Trophoblast cell (in vitro differentiated cells and primary cell): ENCODE measurements around the gene CCDC82. TPM values are rescaled to one million over a fixed set of nuclear protein-coding genes. Genes with fewer than 3 reads are reported as not detected.
"Not testable (repeated sequence)": the region's sequence is repeated elsewhere in the genome, so short reads cannot be mapped to it uniquely, and the experiment has no call there.

Experiments used
- DNase-seq, 2 donors: peaks; one replicate each; pipeline ENCODE4 v3.0.0-alpha.2; 2016
- H2AFZ ChIP-seq: 2 replicates; pipeline ENCODE4 v1.6.1; 2013; ENCODE audit warnings: low read length, moderate library complexity, mild to moderate bottlenecking; ENCODE audit not compliant: insufficient read depth, poor library complexity
- H2AK5ac ChIP-seq: 2 replicates; pipeline ENCODE4 v1.6.1; 2013; ENCODE audit warnings: mild to moderate bottlenecking, low read length
- H2BK120ac ChIP-seq: 2 replicates; pipeline ENCODE4 v1.6.1; 2013; ENCODE audit warnings: low read length, mild to moderate bottlenecking, moderate library complexity; ENCODE audit not compliant: insufficient read depth, poor library complexity
- H2BK12ac ChIP-seq: 2 replicates; pipeline ENCODE4 v1.6.1; 2013; ENCODE audit warnings: mild to moderate bottlenecking, low read length, moderate library complexity
- H2BK5ac ChIP-seq: 2 replicates; pipeline ENCODE4 v1.6.1; 2013; ENCODE audit warnings: low read length, low read depth, moderate library complexity, mild to moderate bottlenecking; ENCODE audit not compliant: poor library complexity
- H3K14ac ChIP-seq: 2 replicates; pipeline ENCODE4 v1.6.1; 2013; ENCODE audit warnings: mild to moderate bottlenecking, low read length
- H3K18ac ChIP-seq: 2 replicates; pipeline ENCODE4 v1.6.1; 2013; ENCODE audit warnings: mild to moderate bottlenecking, low read length
- H3K23ac ChIP-seq: 2 replicates; pipeline ENCODE4 v1.6.1; 2013; ENCODE audit warnings: low read length
- H3K27ac ChIP-seq: 2 replicates; pipeline ENCODE4 v1.5.1; 2013; ENCODE audit warnings: low read depth, mild to moderate bottlenecking, inconsistent platforms, low read length, moderate library complexity
- H3K27me3 ChIP-seq: 2 replicates; pipeline ENCODE4 v1.6.1; 2013; ENCODE audit warnings: inconsistent platforms, mild to moderate bottlenecking, low read length, moderate library complexity; ENCODE audit not compliant: insufficient read depth
- H3K36me3 ChIP-seq, 2 experiments: 1 replicate in 1 of 2; 2 replicates in 1 of 2; pipeline ENCODE4 v1.6.1; 2013; ENCODE audit warnings: low read length in 2 of 2, mild to moderate bottlenecking in 2 of 2, moderate library complexity in 1 of 2; ENCODE audit not compliant: insufficient read depth in 2 of 2, control insufficient read depth in 1 of 2
- H3K4ac ChIP-seq: 2 replicates; pipeline ENCODE4 v1.6.1; 2013; ENCODE audit warnings: low read depth, mild to moderate bottlenecking, low read length, moderate library complexity
- H3K4me1 ChIP-seq, 2 experiments: 1 replicate in 1 of 2; 2 replicates in 1 of 2; pipeline ENCODE4 v1.6.1; 2013; ENCODE audit warnings: low read length in 2 of 2, mild to moderate bottlenecking in 2 of 2, moderate library complexity in 1 of 2; ENCODE audit not compliant: insufficient read depth in 2 of 2, control insufficient read depth in 1 of 2
- H3K4me2 ChIP-seq: 2 replicates; pipeline ENCODE4 v1.6.1; 2013; ENCODE audit warnings: inconsistent platforms, mild to moderate bottlenecking, low read length, moderate library complexity
- H3K4me3 ChIP-seq: 2 replicates; pipeline ENCODE4 v1.5.1; 2013; ENCODE audit warnings: mild to moderate bottlenecking, low read depth, low read length, inconsistent platforms
- H3K79me1 ChIP-seq: one replicate; pipeline ENCODE4 v1.6.1; 2013; ENCODE audit warnings: low read length
- H3K79me2 ChIP-seq: 2 replicates; pipeline ENCODE4 v1.6.1; 2013; ENCODE audit warnings: low read length, mild to moderate bottlenecking; ENCODE audit not compliant: control insufficient read depth, insufficient read depth, poor library complexity
- H3K9ac ChIP-seq: 2 replicates; pipeline ENCODE4 v1.6.1; 2013; ENCODE audit warnings: mild to moderate bottlenecking, low read length
- H3K9me3 ChIP-seq: 2 replicates; pipeline ENCODE4 v1.6.1; 2013; ENCODE audit warnings: low read depth, mild to moderate bottlenecking, control low read depth, inconsistent platforms, low read length; ENCODE audit not compliant: insufficient read depth
- H4K12ac ChIP-seq: 2 replicates; pipeline ENCODE4 v1.6.1; 2013; ENCODE audit warnings: low read depth, mild to moderate bottlenecking, low read length, moderate library complexity
- H4K8ac ChIP-seq: 2 replicates; pipeline ENCODE4 v1.6.1; 2013; ENCODE audit warnings: low read depth, mild to moderate bottlenecking, low read length, moderate library complexity
- H4K91ac ChIP-seq: one replicate; pipeline ENCODE4 v1.6.1; 2013; ENCODE audit warnings: low read depth, mild to moderate bottlenecking, low read length, moderate library complexity
- WGBS: extraction: QIAGEN DNeasy Blood & Tissue Kit; methylation state at CpG from one replicate; pipeline ENCODE4 v1.1.7; 2013; ENCODE audit warnings: missing lambda C conversion rate; ENCODE audit not compliant: insufficient read length, insufficient coverage; ENCODE audit errors: extremely low coverage; 5-methylcytosine and 5-hydroxymethylcytosine counted together
- polyA plus RNA-seq: library from polyadenylated mRNA; stranded (reverse); fragments of 200-250 nt; gene quantifications from 2 replicates; pipeline ENCODE4 v1.2.3, GENCODE V29; 2013

CCDC82 gene
- polyA plus RNA-seq = 36.3 and 37.3 TPM in 2 replicates

DNA sequence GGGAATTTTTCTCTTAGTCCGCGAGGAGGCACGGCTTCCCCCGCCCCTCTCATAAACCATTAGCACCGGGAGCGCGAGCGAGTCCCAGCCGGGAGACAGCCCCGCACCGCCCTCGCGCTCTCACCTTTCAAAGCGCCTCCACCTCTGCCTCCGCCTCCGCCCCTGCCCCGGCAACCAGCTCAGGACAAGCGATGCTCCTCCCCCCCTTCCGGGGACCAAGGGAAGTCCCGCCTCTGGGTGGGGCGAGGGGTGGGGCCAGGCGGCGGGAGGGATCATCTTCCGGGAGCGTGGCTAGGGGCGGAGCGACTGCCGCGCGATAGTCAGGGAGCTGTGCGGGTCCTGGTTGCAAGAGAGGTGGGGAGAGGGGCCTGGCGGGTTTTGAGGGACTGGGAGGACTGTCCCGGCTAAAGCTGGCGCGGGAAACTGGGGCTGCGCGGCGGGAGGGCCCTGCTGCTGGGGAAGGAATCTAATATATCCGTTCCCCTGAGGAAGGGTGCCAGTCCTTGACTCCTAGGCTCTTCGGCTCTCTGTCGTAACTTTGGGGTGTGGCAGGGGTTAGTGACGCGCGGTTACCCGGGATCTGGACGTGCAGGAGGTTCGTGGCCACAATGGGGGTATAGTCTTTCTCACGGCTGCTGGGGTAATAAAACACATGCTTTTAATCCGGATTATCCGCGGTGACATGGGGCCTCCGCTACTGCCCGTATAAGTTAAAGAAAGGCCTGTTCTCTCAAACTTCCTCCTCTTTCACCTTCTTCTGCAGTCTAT is at the start of gene CCDC82, which contains the start of gene JRKL:
CCDC82 (minus strand) TSS at position 193 of the 768 bp plus-strand sequence. CDS start 5,165 bp downstream, outside the sequence.
JRKL (plus strand) TSS at position 294 of the 768 bp plus-strand sequence. CDS start 637 bp downstream, outside the sequence.
- peak within 1 kb of the TSS; percentile 95 for H4K8ac ChIP-seq
- H3K36me3 ChIP-seq = peaks cover 0 to 2% of the 10 kb centered on the region in 2 experiments
- H4K12ac ChIP-seq = peak within 1 kb of the TSS; percentile 61
- H2BK12ac ChIP-seq = peak within 1 kb of the TSS; percentile 66
- peak within 1 kb of the TSS; percentile 91 for H3K18ac ChIP-seq
- H3K4me1 ChIP-seq = peaks cover 0 to 3% of the 10 kb centered on the region in 2 experiments
- H3K23ac ChIP-seq = no peak within 1 kb of the TSS
- peak within 1 kb of the TSS; percentile 90 for H4K91ac ChIP-seq
- H3K27ac ChIP-seq = peak within 1 kb of the TSS; percentile 68
- peak within 1 kb of the TSS; percentile 84 for H2BK120ac ChIP-seq
- H2BK5ac ChIP-seq = peak within 1 kb of the TSS; percentile 85
- H3K79me1 ChIP-seq = peaks cover 11% of the 10 kb centered on the region
- WGBS = no CpG with 5 or more reads among the region's 53 CpGs
- peak within 1 kb of the TSS; percentile 68 for H3K4ac ChIP-seq
- no peaks in the 10 kb centered on the region for H3K9me3 ChIP-seq
- H3K4me2 ChIP-seq = peak within 1 kb of the TSS; percentile 67
- peak within 1 kb of the TSS; percentile 70 for H2AK5ac ChIP-seq
- peak; percentile 96 to 98 for DNase-seq
- H2AFZ ChIP-seq = peak within 1 kb of the TSS; percentile 92
- peak within 1 kb of the TSS; percentile 83 for H3K14ac ChIP-seq
- peak within 1 kb of the TSS; percentile 89 for H3K4me3 ChIP-seq
- peak within 1 kb of the TSS; percentile 91 for H3K9ac ChIP-seq
- peaks cover 9% of the 10 kb centered on the region for H3K79me2 ChIP-seq
- no peaks in the 10 kb centered on the region for H3K27me3 ChIP-seq

DNA sequence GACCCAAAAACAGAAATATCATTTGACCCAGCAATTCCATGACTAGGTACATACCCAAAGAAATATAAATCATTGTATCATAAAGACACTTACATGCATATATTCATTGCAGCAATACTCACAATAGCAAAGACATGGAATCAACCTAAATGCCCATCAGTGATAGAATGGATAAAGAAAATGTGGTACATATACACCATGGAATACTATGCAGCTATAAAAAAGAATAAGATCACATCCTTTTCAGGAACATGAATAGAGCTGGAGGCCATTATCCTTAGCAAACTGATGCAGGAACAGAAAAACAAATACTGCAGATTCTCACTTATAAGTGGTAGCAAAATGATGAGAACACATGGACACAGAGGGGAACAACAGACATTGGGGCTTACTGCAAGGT is 42.9 kb upstream of the CCDC82 start:
- H3K4me3 ChIP-seq, H3K23ac ChIP-seq, H2BK120ac ChIP-seq, H2AK5ac ChIP-seq, H2BK5ac ChIP-seq, H4K8ac ChIP-seq, H2AFZ ChIP-seq, H4K12ac ChIP-seq, H3K27me3 ChIP-seq, H3K14ac ChIP-seq, H3K4ac ChIP-seq, H3K36me3 ChIP-seq, H2BK12ac ChIP-seq, H3K9me3 ChIP-seq, H3K79me1 ChIP-seq, DNase-seq, H3K27ac ChIP-seq, H3K18ac ChIP-seq, H3K4me1 ChIP-seq, H3K79me2 ChIP-seq, H3K4me2 ChIP-seq, H3K9ac ChIP-seq, H4K91ac ChIP-seq: not testable (repeated sequence)

DNA sequence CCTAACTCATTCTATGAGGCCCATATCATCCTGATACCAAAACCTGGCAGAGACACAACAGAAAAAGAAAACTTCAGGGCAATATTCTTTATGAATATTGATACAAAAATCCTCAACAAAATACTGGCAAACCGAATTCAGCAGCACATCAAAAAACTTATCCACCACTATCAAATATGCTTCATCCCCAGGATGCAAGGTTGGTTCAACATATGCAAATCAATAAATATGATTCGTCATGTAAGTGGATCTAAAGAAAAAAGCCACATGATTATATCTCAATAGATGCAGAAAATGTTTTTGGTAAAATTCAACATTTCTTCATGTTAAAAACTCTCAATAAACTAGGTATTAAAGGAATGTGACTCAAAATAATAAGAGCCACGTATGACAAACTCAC is 41.0 kb upstream of the CCDC82 start:
- Histone ChIP-seq H3K18ac (no peak overlapping the region), H3K79me1 (no peaks in the 10 kb centered on the region), H2BK5ac (no peak overlapping the region), H2BK12ac (no peak overlapping the region), H3K9ac (no peak overlapping the region), H2AK5ac (no peak overlapping the region), H3K9me3 (no peaks in the 10 kb centered on the region), H3K4me3 (no peak overlapping the region), H2AFZ (no peak overlapping the region), H3K27me3 (no peaks in the 10 kb centered on the region), H3K4me1 (no peaks in the 10 kb centered on the region), H3K79me2 (no peaks in the 10 kb centered on the region), H3K4ac (no peak overlapping the region), H4K12ac (no peak overlapping the region), H3K14ac (no peak overlapping the region), H2BK120ac (no peak overlapping the region), H3K27ac (no peak overlapping the region), H3K36me3 (no peaks in the 10 kb centered on the region), H4K91ac (no peak overlapping the region), H3K23ac (no peak overlapping the region), H3K4me2 (no peak overlapping the region), H4K8ac (no peak overlapping the region)
- WGBS = no CpG with 5 or more reads among the region's 3 CpGs
- no peak for DNase-seq

DNA sequence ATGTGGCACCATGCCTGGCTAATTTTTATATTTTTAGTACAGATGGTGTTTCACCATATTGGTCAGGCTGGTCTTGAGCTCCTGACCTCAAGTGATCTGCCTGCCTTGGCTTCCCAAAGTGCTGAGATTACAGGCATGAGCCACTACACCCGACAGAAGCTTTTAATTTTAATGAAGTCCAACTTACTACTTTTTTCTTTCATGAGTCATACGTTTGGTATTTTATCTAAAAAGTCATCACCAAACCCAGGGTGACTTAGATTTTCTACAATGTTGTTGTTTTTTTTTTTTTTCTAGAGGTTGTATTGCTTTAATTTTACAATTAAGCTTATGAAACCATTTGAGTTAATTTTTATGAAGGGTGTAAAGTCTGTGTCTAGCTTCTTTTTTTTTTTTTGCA is 35.0 kb upstream of the CCDC82 start:
- H3K27me3 ChIP-seq = no peaks in the 10 kb centered on the region
- no peak overlapping the region for H3K27ac ChIP-seq
- no peak overlapping the region for H3K14ac ChIP-seq
- H2BK5ac ChIP-seq = no peak overlapping the region
- H3K4me1 ChIP-seq = no peaks in the 10 kb centered on the region
- no peak overlapping the region for H4K91ac ChIP-seq
- no peak overlapping the region for H3K4ac ChIP-seq
- no peak overlapping the region for H4K8ac ChIP-seq
- no peak overlapping the region for H3K9ac ChIP-seq
- WGBS = no CpG with 5 or more reads among the region's 2 CpGs
- H3K4me2 ChIP-seq = no peak overlapping the region
- DNase-seq = peak in 1 of 2 donors; percentile 11
- no peak overlapping the region for H2AK5ac ChIP-seq
- H3K9me3 ChIP-seq = no peaks in the 10 kb centered on the region
- no peaks in the 10 kb centered on the region for H3K79me1 ChIP-seq
- H2AFZ ChIP-seq = no peak overlapping the region
- H2BK120ac ChIP-seq = no peak overlapping the region
- no peak overlapping the region for H3K23ac ChIP-seq
- H3K18ac ChIP-seq = no peak overlapping the region
- no peaks in the 10 kb centered on the region for H3K79me2 ChIP-seq
- H3K36me3 ChIP-seq = no peaks in the 10 kb centered on the region
- H2BK12ac ChIP-seq = no peak overlapping the region
- no peak overlapping the region for H4K12ac ChIP-seq
- no peak overlapping the region for H3K4me3 ChIP-seq
